Measurements from ENCODE around the gene LRRC28. TPM values are rescaled to one million over a fixed set of nuclear protein-coding genes. Genes with fewer than 3 reads are reported as not detected.

The LRRC28 gene
- total RNA-seq, 1 donor from 2014 or later = 33.0 TPM

- H3K36me3 Mint-ChIP-seq (ENCODE audit: low read depth, unreplicated experiment) = no peaks in the 10 kb centered on the region
- H3K4me3 Mint-ChIP-seq (ENCODE audit: unreplicated experiment) = no peak overlapping the region
- peak overlapping the region; percentile 68 for H3K27ac Mint-ChIP-seq (ENCODE audit: unreplicated experiment)
- peak; percentile 58 for DNase-seq (ENCODE audit: low spot score)
- peak; percentile 61 for TF ChIP-seq CTCF (IDR thresholded peaks at IDR 0.05; ENCODE audit: unreplicated experiment)
- no peaks in the 10 kb centered on the region for H3K9me3 Mint-ChIP-seq (ENCODE audit: unreplicated experiment)
- no peaks in the 10 kb centered on the region for H3K27me3 Mint-ChIP-seq (ENCODE audit: unreplicated experiment)
- peaks cover 11% of the 10 kb centered on the region for H3K4me1 Mint-ChIP-seq (ENCODE audit: unreplicated experiment)
Observed at GRCh38 chr15:99343881-99344551, 92.7 kb downstream of the LRRC28 start.

GRCh38 chr15:99344639-99345038 lies 93.4 kb downstream of the LRRC28 start:
- no peak for TF ChIP-seq CTCF (IDR thresholded peaks at IDR 0.05; ENCODE audit: unreplicated experiment)
- Mint-ChIP-seq H3K4me1 (ENCODE audit: unreplicated experiment) (peaks cover 11% of the 10 kb centered on the region), H3K9me3 (ENCODE audit: unreplicated experiment) (no peaks in the 10 kb centered on the region), H3K27ac (ENCODE audit: unreplicated experiment) (no peak overlapping the region), H3K4me3 (ENCODE audit: unreplicated experiment) (no peak overlapping the region), H3K36me3 (ENCODE audit: low read depth, unreplicated experiment) (no peaks in the 10 kb centered on the region), H3K27me3 (ENCODE audit: unreplicated experiment) (no peaks in the 10 kb centered on the region)
- no peak for DNase-seq (ENCODE audit: low spot score)

GRCh38 chr15:99345242-99345641 lies 94.0 kb downstream of the LRRC28 start:
- Mint-ChIP-seq H3K4me1 (ENCODE audit: unreplicated experiment) (peaks cover 11% of the 10 kb centered on the region), H3K27ac (ENCODE audit: unreplicated experiment) (no peak overlapping the region), H3K36me3 (ENCODE audit: low read depth, unreplicated experiment) (no peaks in the 10 kb centered on the region), H3K27me3 (ENCODE audit: unreplicated experiment) (no peaks in the 10 kb centered on the region), H3K4me3 (ENCODE audit: unreplicated experiment) (no peak overlapping the region), H3K9me3 (ENCODE audit: unreplicated experiment) (no peaks in the 10 kb centered on the region)
- no peak for DNase-seq (ENCODE audit: low spot score)
- no peak for TF ChIP-seq CTCF (IDR thresholded peaks at IDR 0.05; ENCODE audit: unreplicated experiment)

- no peak overlapping the region for H3K4me3 Mint-ChIP-seq (ENCODE audit: unreplicated experiment)
- no peaks in the 10 kb centered on the region for H3K9me3 Mint-ChIP-seq (ENCODE audit: unreplicated experiment)
- H3K27me3 Mint-ChIP-seq (ENCODE audit: unreplicated experiment) = no peaks in the 10 kb centered on the region
- H3K4me1 Mint-ChIP-seq (ENCODE audit: unreplicated experiment) = peaks cover 11% of the 10 kb centered on the region
- no peak overlapping the region for H3K27ac Mint-ChIP-seq (ENCODE audit: unreplicated experiment)
- no peak for TF ChIP-seq CTCF (IDR thresholded peaks at IDR 0.05; ENCODE audit: unreplicated experiment)
- H3K36me3 Mint-ChIP-seq (ENCODE audit: low read depth, unreplicated experiment) = no peaks in the 10 kb centered on the region
- DNase-seq (ENCODE audit: low spot score) = no peak
Observed at GRCh38 chr15:99345832-99346462, 94.7 kb downstream of the LRRC28 start.

GRCh38 chr15:99347574-99347973 lies 96.3 kb downstream of the LRRC28 start:
- no peaks in the 10 kb centered on the region for H3K9me3 Mint-ChIP-seq (ENCODE audit: unreplicated experiment)
- peaks cover 16% of the 10 kb centered on the region for H3K4me1 Mint-ChIP-seq (ENCODE audit: unreplicated experiment)
- DNase-seq (ENCODE audit: low spot score) = no peak
- no peaks in the 10 kb centered on the region for H3K36me3 Mint-ChIP-seq (ENCODE audit: low read depth, unreplicated experiment)
- TF ChIP-seq CTCF (IDR thresholded peaks at IDR 0.05; ENCODE audit: unreplicated experiment) = no peak
- no peak overlapping the region for H3K27ac Mint-ChIP-seq (ENCODE audit: unreplicated experiment)
- no peak overlapping the region for H3K4me3 Mint-ChIP-seq (ENCODE audit: unreplicated experiment)
- no peaks in the 10 kb centered on the region for H3K27me3 Mint-ChIP-seq (ENCODE audit: unreplicated experiment)

All from endothelial cell (in vitro differentiated cells).